ENCODE data around the gene C9orf50.

- TF ChIP-seq POLR2A (IDR thresholded peaks at IDR 0.05), result no peak
- no peak for TF ChIP-seq EP300 (IDR thresholded peaks at IDR 0.05)
- TF ChIP-seq POLR2AphosphoS5 (IDR thresholded peaks at IDR 0.05), result no peak
- no peak for TF ChIP-seq CTCF (IDR thresholded peaks at IDR 0.05)
Observed at GRCh38 chr9:129669141-129669718, 48.3 kb upstream of the C9orf50 start.
